Transverse colon (tissue), 4 donors: ENCODE results near the gene FOXD2. TPM values are rescaled to one million over a fixed set of nuclear protein-coding genes. Genes with fewer than 3 reads are reported as not detected.

ENCODE experiments used
- DNase-seq: peaks from one replicate; pipeline ENCODE4 v3.0.0-alpha.2; 2019
- H3K27ac ChIP-seq, 4 donors: fragments of 200-600 bp; sonication (generic); 2 replicates each; pipeline ENCODE4 v1.5.1; 2016 to 2018; ENCODE audit warnings: inconsistent platforms in 4 of 4
- H3K27me3 ChIP-seq: fragments of 200-600 bp; sonication (generic); 2 replicates; pipeline ENCODE4 v1.5.1; 2017; ENCODE audit warnings: inconsistent platforms
- H3K36me3 ChIP-seq, 4 donors: fragments of 200-600 bp; sonication (generic); 2 replicates each; pipeline ENCODE4 v1.5.1; 2017 to 2019; ENCODE audit warnings: inconsistent platforms in 4 of 4
- H3K4me1 ChIP-seq, 4 donors: fragments of 200-600 bp; sonication (generic); 2 replicates each; pipeline ENCODE4 v1.5.1; 2017 to 2020; ENCODE audit warnings: inconsistent platforms in 4 of 4
- H3K4me3 ChIP-seq, 4 donors: fragments of 200-600 bp; sonication (generic); 1 replicate in 1 of 4; 2 replicates in 3 of 4; pipeline versions ENCODE4 v1.5.1 to v1.6.1; 2017 to 2019; ENCODE audit warnings: inconsistent platforms in 4 of 4
- H3K9me3 ChIP-seq, 2 donors: fragments of 200-600 bp; sonication (generic); 2 replicates each; pipeline ENCODE4 v1.5.1; 2017 to 2019; ENCODE audit warnings: inconsistent platforms in 2 of 2
- CTCF ChIP-seq, 5 experiments: fragments of 200-600 bp in 3 of 5; fragments of 450-650 bp in 2 of 5; sonication (generic) in 3 of 5; IDR thresholded peaks; 1 replicate in 2 of 5; 2 replicates in 3 of 5; pipeline ENCODE4 v1.5.1; 2016 to 2017; ENCODE audit warnings: antibody characterized with exemption in 5 of 5, inconsistent platforms in 3 of 5, mild to moderate bottlenecking in 2 of 5, moderate library complexity in 1 of 5
- EP300 ChIP-seq: sonication (generic); formaldehyde crosslinking; IDR thresholded peaks from one replicate; pipeline ENCODE4 v1.6.1; 2017; ENCODE audit warnings: antibody characterized with exemption, low read depth
- POLR2A ChIP-seq: fragments of 450-650 bp; IDR thresholded peaks from one replicate; pipeline ENCODE4 v1.6.1; 2016; ENCODE audit warnings: antibody characterized with exemption, mild to moderate bottlenecking, moderate library complexity
- POLR2AphosphoS5 ChIP-seq, 3 donors: sonication (generic); formaldehyde crosslinking; IDR thresholded peaks; one replicate each; pipeline ENCODE4 v1.6.1; 2016; ENCODE audit warnings: antibody characterized with exemption in 3 of 3
- whole genome bisulfite sequencing, 2 donors: methylation state at CpG; one replicate each; pipeline ENCODE4 v1.1.5; 2018; ENCODE audit warnings: low coverage in 1 of 2; 5-methylcytosine and 5-hydroxymethylcytosine counted together
- in situ Hi-C, 4 donors: fragments of 200-750 bp; cut with MboI; loops; one replicate each; pipeline versions ENCODE4 v1.15.0 to v1.15.1; 2017; ENCODE audit warnings: low sequenced_read_pairs in 3 of 4, low pct_ligation_motif_present in 1 of 4, low pct_unique_long_range_greater_than_20kb in 1 of 4
- intact Hi-C: fragments of 100-400 bp; cut with DNase I; formaldehyde crosslinking; loops from one replicate; pipeline ENCODE4 v1.15.1; 2023; ENCODE audit warnings: low total_unique reads
- total RNA-seq, 4 donors: library from RNA; depleted of rRNA; stranded (reverse); fragments of >200 nt; gene quantifications; one replicate each; pipeline ENCODE4 v1.1.0, GENCODE V29; 2016

Gene FOXD2
- total RNA-seq, 4 donors from 2014 or later = 15.8 to 20.9 (median 17.2) TPM

DNA sequence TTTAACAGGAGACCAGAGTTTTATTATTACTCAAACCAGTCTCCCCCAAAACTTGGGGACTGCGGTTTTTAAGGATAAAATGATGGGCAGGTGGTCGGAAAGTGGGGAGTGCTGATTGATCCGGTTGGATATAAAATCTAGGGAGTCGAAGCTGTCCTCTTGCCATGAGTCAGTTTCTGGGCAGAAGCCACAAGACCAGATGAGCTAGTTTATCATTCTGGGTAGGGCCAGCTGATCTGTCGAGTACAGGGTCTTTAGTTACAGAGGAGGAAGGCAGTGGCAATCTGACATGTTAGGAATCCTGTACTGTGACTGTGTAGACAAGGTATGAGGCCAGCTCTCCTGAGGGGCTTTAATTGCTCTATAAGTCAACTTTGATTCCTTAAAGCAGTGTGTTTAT, 44.7 kb upstream of the FOXD2 start:
- no peak for DNase-seq
- no peak overlapping the region for H3K27ac ChIP-seq
- WGBS, 2 donors = 66 to 80% methylated on average over 3 to 5 of the region's 5 CpGs
- no peaks in the 10 kb centered on the region for H3K27me3 ChIP-seq
- intact Hi-C loops = no loop called here
- TF ChIP-seq EP300 (no peak), POLR2A (no peak), CTCF (IDR thresholded peaks at IDR 0.05) (no peak), POLR2AphosphoS5 (IDR thresholded peaks at IDR 0.05) (no peak)
- in situ Hi-C loops = no loop called here
- H3K9me3 ChIP-seq = no peaks in the 10 kb centered on the region
- H3K4me1 ChIP-seq = peaks cover 0 to 14% (median 7%) of the 10 kb centered on the region in 4 donors
- H3K36me3 ChIP-seq = no peaks in the 10 kb centered on the region
- H3K4me3 ChIP-seq = no peak overlapping the region

DNA sequence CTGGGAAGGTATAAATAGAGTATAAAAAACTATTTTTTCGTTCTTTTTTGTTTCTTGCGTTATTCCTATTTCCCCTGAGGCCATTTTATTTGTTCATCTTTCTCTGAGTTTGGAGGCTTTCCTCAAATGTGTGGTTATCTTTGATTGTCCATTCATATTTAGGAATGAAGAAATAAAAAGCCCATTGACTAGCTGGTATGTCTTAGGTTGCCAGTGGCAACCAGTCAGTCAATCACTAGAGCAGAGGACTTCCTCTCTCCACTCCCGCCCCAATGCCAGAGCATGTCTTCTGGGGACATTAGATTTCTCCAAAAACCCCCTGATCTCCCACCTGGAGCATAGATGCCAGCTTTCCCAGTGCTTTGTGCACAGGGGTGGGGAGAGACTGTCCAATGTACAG, 42.4 kb upstream of the FOXD2 start:
- H3K9me3 ChIP-seq = no peaks in the 10 kb centered on the region
- intact Hi-C loops = no loop called here
- H3K27ac ChIP-seq = no peak overlapping the region
- in situ Hi-C loops = no loop called here
- H3K4me3 ChIP-seq = no peak overlapping the region
- WGBS, 2 donors = 84 to 96% methylated on average over 3 of the region's 3 CpGs
- DNase-seq = no peak
- H3K4me1 ChIP-seq = peaks cover 0 to 6% (median 2%) of the 10 kb centered on the region in 4 donors
- peaks cover 5% of the 10 kb centered on the region for H3K27me3 ChIP-seq
- TF ChIP-seq POLR2AphosphoS5 (IDR thresholded peaks at IDR 0.05) (no peak), POLR2A (no peak), CTCF (IDR thresholded peaks at IDR 0.05) (no peak), EP300 (no peak)
- no peaks in the 10 kb centered on the region for H3K36me3 ChIP-seq

DNA sequence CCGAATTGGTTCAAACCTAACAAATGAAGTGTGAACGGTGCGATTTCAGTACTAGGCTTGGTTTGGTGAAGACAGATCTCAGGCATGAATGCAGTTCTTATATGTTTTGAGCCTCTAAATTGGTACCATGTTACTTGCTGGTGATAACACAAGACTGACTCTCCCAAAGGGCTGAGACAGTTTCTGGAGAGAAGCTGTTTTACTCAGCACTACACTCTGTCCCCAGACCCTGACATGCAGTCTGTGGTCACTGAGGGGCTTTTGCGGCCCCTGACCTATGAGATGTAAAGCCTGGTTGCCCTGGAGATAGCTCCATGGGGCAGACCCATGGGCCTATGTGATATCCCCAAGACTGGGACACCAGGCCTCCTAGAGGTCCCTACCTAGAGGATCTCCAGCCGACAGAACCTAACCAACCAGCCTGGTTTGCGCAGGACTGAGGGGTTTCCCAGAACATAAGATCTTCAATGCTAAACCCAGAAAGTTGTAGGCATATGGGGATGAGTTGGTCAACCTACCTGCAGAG, 41.1 kb upstream of the FOXD2 start:
- H3K27me3 ChIP-seq = peaks cover 5% of the 10 kb centered on the region
- no peak for TF ChIP-seq POLR2A
- TF ChIP-seq CTCF (IDR thresholded peaks at IDR 0.05) = no peak
- no peak for TF ChIP-seq EP300
- no peak for TF ChIP-seq POLR2AphosphoS5 (IDR thresholded peaks at IDR 0.05)

GRCh38 chr1:47399138-47399845, 38.6 kb upstream of the FOXD2 start:
- no peak for DNase-seq
- peaks cover 5% of the 10 kb centered on the region for H3K27me3 ChIP-seq
- in situ Hi-C loops = no loop called here
- peaks cover 0 to 3% (median 0%) of the 10 kb centered on the region in 4 donors for H3K4me1 ChIP-seq
- intact Hi-C loops = no loop called here
- no peaks in the 10 kb centered on the region for H3K9me3 ChIP-seq
- TF ChIP-seq POLR2A = no peak
- no peak for TF ChIP-seq CTCF (IDR thresholded peaks at IDR 0.05)
- TF ChIP-seq POLR2AphosphoS5 (IDR thresholded peaks at IDR 0.05) = no peak
- TF ChIP-seq EP300 = no peak
- H3K4me3 ChIP-seq = no peak overlapping the region
- no peaks in the 10 kb centered on the region for H3K36me3 ChIP-seq
- no peak overlapping the region for H3K27ac ChIP-seq
- 90% methylated on average over 4 of the region's 4 CpGs; no CpG with 5 or more reads in 1 of the 2 donors for whole genome bisulfite sequencing, 2 donors

More for the DNA sequence above, 41.1 kb upstream of the FOXD2 start:
- in situ Hi-C loops (no loop called here), intact Hi-C loops (no loop called here)
- no peak for DNase-seq
- 68 to 100% methylated on average over 2 to 6 of the region's 6 CpGs for WGBS, 2 donors
- Histone ChIP-seq H3K4me3 (no peak overlapping the region), H3K9me3 (no peaks in the 10 kb centered on the region), H3K4me1 (peaks cover 0 to 3% (median 0%) of the 10 kb centered on the region in 4 donors), H3K36me3 (no peaks in the 10 kb centered on the region), H3K27ac (no peak overlapping the region)
